GM23338 (cell line): Measurements from ENCODE around the gene CHMP6. TPM values are rescaled to one million over a fixed set of nuclear protein-coding genes. Genes with fewer than 3 reads are reported as not detected.
"Not testable (repeated sequence)": the region's sequence is repeated elsewhere in the genome, so short reads cannot be mapped to it uniquely, and the experiment has no call there.

Experiments used
- ATAC-seq: fragments of 200-7000 bp; cut with Tn5 transposase; 3 replicates; pipeline ENCODE4 v1.9.1; 2020
- DNase-seq: peaks from one replicate; pipeline ENCODE4 v3.0.0-alpha.2; 2015; ENCODE audit warnings: low spot score
- H2AFZ ChIP-seq: fragments of 200-600 bp; sonication (generic); 2 replicates; pipeline ENCODE4 v1.8.0; 2016; ENCODE audit warnings: antibody characterized with exemption, mild to moderate bottlenecking, moderate library complexity
- H3F3A ChIP-seq: fragments of 200-600 bp; sonication (generic); replicated peaks from 2 replicates; pipeline ENCODE4 v1.8.0; 2017; ENCODE audit warnings: antibody characterized with exemption, mixed run types, low read depth
- H3K27ac ChIP-seq: fragments of 200-600 bp; sonication (generic); 2 replicates; pipeline ENCODE4 v1.6.1; 2016; ENCODE audit warnings: low read depth
- H3K27me3 ChIP-seq: fragments of 200-600 bp; sonication (generic); 2 replicates; pipeline ENCODE4 v1.8.0; 2016; ENCODE audit warnings: mild to moderate bottlenecking, mixed run types, moderate library complexity; ENCODE audit not compliant: insufficient read depth
- H3K36me3 ChIP-seq: fragments of 200-600 bp; sonication (generic); 2 replicates; pipeline ENCODE4 v1.8.0; 2016; ENCODE audit warnings: mild to moderate bottlenecking; ENCODE audit not compliant: insufficient read depth
- H3K4me1 ChIP-seq: fragments of 200-600 bp; sonication (generic); 2 replicates; pipeline ENCODE4 v1.8.0; 2016; ENCODE audit warnings: mild to moderate bottlenecking, moderate library complexity; ENCODE audit not compliant: insufficient read depth
- H3K4me2 ChIP-seq: fragments of 200-600 bp; sonication (generic); 2 replicates; pipeline ENCODE4 v1.7.1; 2017; ENCODE audit warnings: mixed run types
- H3K4me3 ChIP-seq: fragments of 200-600 bp; sonication (generic); 2 replicates; pipeline ENCODE4 v1.6.1; 2016; ENCODE audit warnings: mixed run types
- H3K79me2 ChIP-seq: fragments of 200-600 bp; sonication (generic); replicated peaks from 2 replicates; pipeline ENCODE4 v1.8.0; 2017; ENCODE audit warnings: mild to moderate bottlenecking; ENCODE audit not compliant: insufficient read depth
- H3K9me2 ChIP-seq: fragments of 200-600 bp; sonication (generic); 2 replicates; pipeline ENCODE4 v1.8.0; 2017; ENCODE audit not compliant: insufficient read depth
- H4K20me1 ChIP-seq: fragments of 200-600 bp; sonication (generic); replicated peaks from 2 replicates; pipeline ENCODE4 v1.8.0; 2017; ENCODE audit warnings: mild to moderate bottlenecking; ENCODE audit not compliant: insufficient read depth
- H3K27ac Mint-ChIP-seq: 2 replicates; pipeline ENCODE4 v1.8.0; 2020; ENCODE audit warnings: inconsistent platforms, mild to moderate bottlenecking, moderate library complexity, mixed read lengths
- H3K27me3 Mint-ChIP-seq: 3 replicates; pipeline ENCODE4 v1.8.0; 2022; ENCODE audit warnings: low read depth, mild to moderate bottlenecking, moderate library complexity, mixed read lengths, inconsistent platforms; ENCODE audit not compliant: insufficient read depth, poor library complexity
- H3K36me3 Mint-ChIP-seq: 3 replicates; pipeline ENCODE4 v1.8.0; 2021; ENCODE audit warnings: low read depth, mild to moderate bottlenecking, inconsistent platforms, moderate library complexity, mixed read lengths
- H3K4me1 Mint-ChIP-seq: 3 replicates; pipeline ENCODE4 v1.8.0; 2020; ENCODE audit warnings: mild to moderate bottlenecking, inconsistent platforms, mixed read lengths
- H3K4me3 Mint-ChIP-seq: 3 replicates; pipeline ENCODE4 v1.8.0; 2021; ENCODE audit warnings: moderate library complexity, mild to moderate bottlenecking, inconsistent platforms, mixed read lengths
- H3K9me3 Mint-ChIP-seq: 3 replicates; pipeline ENCODE4 v1.8.0; 2020; ENCODE audit warnings: moderate library complexity, mild to moderate bottlenecking, inconsistent platforms, mixed read lengths
- CREB1 ChIP-seq: fragments of 250-450 bp; sonication (Bioruptor Pico); IDR thresholded peaks from 2 replicates; pipeline ENCODE4 v1.5.0; 2020; ENCODE audit warnings: low read depth, mild to moderate bottlenecking, moderate library complexity
- ETS1 ChIP-seq: IDR thresholded peaks from 2 replicates; pipeline ENCODE4 v1.6.1; 2016; ENCODE audit warnings: antibody characterized with exemption
- EZH2phosphoT487 ChIP-seq: fragments of 200-600 bp; sonication (generic); IDR thresholded peaks from one replicate; pipeline ENCODE4 v1.8.1; 2018; ENCODE audit warnings: antibody characterized with exemption; ENCODE audit not compliant: unreplicated experiment
- JUNB ChIP-seq: IDR thresholded peaks from one replicate; pipeline ENCODE4 v1.6.1; 2016; ENCODE audit warnings: antibody characterized with exemption; ENCODE audit not compliant: unreplicated experiment
- NANOG ChIP-seq: IDR thresholded peaks from 2 replicates; pipeline ENCODE4 v1.6.1; 2016; ENCODE audit warnings: antibody characterized with exemption, borderline replicate concordance
- POLR2AphosphoS5 ChIP-seq: IDR thresholded peaks from 2 replicates; pipeline ENCODE4 v1.6.1; 2016; ENCODE audit warnings: antibody characterized with exemption, low read depth
- REST ChIP-seq: IDR thresholded peaks from one replicate; pipeline ENCODE4 v1.6.1; 2018; ENCODE audit warnings: antibody characterized with exemption; ENCODE audit not compliant: unreplicated experiment
- STAT1 ChIP-seq: IDR thresholded peaks from one replicate; pipeline ENCODE4 v1.6.1; 2016; ENCODE audit warnings: antibody characterized with exemption; ENCODE audit not compliant: unreplicated experiment
- ZNF114 ChIP-seq: fragments of 250-450 bp; sonication (Bioruptor Pico); IDR thresholded peaks from 2 replicates; pipeline ENCODE4 v1.5.0; 2020; ENCODE audit warnings: mild to moderate bottlenecking, moderate library complexity
- ZNF331 ChIP-seq: fragments of 250-450 bp; sonication (Bioruptor Pico); IDR thresholded peaks from 2 replicates; pipeline ENCODE4 v1.5.0; 2020; ENCODE audit warnings: low read depth, mild to moderate bottlenecking, moderate library complexity
- polyA plus RNA-seq: library from polyadenylated mRNA; unstranded; fragments of >200 nt; fragmentation: Nextera tagmentation; extraction: Ambion mirVana; gene quantifications from 2 replicates; pipeline ENCODE4 v1.2.1, GENCODE V29; 2016
- total RNA-seq: library from RNA; depleted of rRNA; stranded (reverse); fragments of >200 nt; shearing (Covaris generic); gene quantifications from 2 replicates; pipeline ENCODE4 v1.2.3, GENCODE V29; 2014

CHMP6 gene
- total and polyA plus RNA-seq, 2 experiments from 2014 or later = 12.3 to 14.0 TPM

DNA sequence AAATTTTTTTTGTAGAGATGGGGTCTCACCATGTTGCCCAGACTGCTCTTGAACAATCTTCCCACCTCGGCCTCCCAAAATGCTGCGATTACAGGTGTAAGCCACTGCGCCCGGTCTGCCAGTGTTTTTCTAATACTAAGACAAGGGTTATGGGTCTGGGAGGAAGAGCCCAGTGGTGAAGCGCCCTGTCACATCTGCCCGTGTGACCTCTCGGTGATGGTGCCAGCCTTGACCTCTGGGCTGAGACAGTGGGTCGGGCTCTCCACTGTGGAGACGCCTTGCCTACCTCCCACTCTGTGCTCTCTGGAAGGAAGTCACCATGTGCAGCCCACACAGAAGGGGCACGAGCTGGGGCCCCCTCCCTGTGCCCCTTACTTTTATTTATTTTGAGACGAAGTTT lies 38.2 kb downstream of the CHMP6 start (continued):
- no peak for TF ChIP-seq POLR2AphosphoS5
- no peak for TF ChIP-seq ETS1
- no peak for TF ChIP-seq REST
- TF ChIP-seq EZH2phosphoT487 = no peak
- no peak for TF ChIP-seq JUNB
- no peak for TF ChIP-seq ZNF331 (CRISPR knock-in tag)
- TF ChIP-seq STAT1 = no peak
- no peak for TF ChIP-seq CREB1 (CRISPR knock-in tag)
- TF ChIP-seq NANOG = no peak
- no peak for TF ChIP-seq ZNF114 (CRISPR knock-in tag)

- not testable (repeated sequence) for ATAC-seq, H2AFZ ChIP-seq, H3K9me3 Mint-ChIP-seq, H3K79me2 ChIP-seq, H3K27ac ChIP-seq, H3K27me3 ChIP-seq, H4K20me1 ChIP-seq, DNase-seq, H3K36me3 Mint-ChIP-seq, H3K4me3 Mint-ChIP-seq, H3K9me2 ChIP-seq, H3K27ac Mint-ChIP-seq, H3F3A ChIP-seq, H3K36me3 ChIP-seq, H3K4me3 ChIP-seq, H3K4me2 ChIP-seq, H3K4me1 ChIP-seq
- Mint-ChIP-seq H3K27me3 (peaks cover 17% of the 10 kb centered on the region), H3K4me1 (peaks cover 12% of the 10 kb centered on the region)
Measured at GRCh38 chr17:81030312-81030711, 38.7 kb downstream of the CHMP6 start.
